Measurements from ENCODE around the gene SYT11.

SYT11 gene

DNA sequence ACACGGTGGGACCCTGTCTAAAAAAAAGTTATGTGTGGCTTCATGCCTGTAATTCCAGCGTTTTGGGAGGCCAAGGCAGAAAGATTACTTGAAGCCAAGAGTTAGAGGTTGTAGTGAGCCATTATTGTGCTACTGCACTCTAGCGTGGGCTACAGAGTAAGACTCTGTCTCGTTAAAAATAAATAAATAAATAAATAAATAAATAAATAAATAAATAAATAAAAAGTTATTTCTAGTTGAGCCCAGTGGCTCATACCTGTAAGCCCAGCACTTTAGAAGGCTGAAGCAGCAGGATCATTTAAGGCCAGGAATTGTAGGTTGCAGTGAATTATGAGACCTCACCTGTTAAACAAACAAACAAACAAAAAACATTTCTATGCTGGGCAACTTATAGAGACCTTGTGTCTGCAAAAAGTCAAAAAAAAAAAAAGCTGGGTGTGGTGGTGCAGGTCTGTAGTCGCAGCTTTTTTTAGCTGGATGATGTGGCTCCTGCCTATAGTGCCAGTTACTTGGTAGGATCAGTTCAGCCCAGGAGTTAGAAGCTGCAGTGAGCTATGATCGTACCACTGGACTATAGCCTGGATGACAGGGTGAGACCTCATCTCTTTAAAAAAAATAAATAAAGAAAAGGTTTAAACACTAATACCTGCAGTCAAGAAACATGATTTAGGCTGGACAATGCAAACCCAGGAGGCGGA is 27.9 kb upstream of the SYT11 start (continued):
- TF ChIP-seq, protein P1, sequence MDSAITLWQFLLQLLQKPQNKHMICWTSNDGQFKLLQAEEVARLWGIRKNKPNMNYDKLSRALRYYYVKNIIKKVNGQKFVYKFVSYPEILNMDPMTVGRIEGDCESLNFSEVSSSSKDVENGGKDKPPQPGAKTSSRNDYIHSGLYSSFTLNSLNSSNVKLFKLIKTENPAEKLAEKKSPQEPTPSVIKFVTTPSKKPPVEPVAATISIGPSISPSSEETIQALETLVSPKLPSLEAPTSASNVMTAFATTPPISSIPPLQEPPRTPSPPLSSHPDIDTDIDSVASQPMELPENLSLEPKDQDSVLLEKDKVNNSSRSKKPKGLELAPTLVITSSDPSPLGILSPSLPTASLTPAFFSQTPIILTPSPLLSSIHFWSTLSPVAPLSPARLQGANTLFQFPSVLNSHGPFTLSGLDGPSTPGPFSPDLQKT (IDR thresholded peaks at IDR 0.05; ENCODE audit: borderline replicate concordance, low read depth, low read length) = no peak
- TF ChIP-seq ZFP37 (tag by site-specific recombination; IDR thresholded peaks at IDR 0.05) (0 out of 2 replicates have a peak, but pooled peaks have one; percentile 44), ZNF510 (tag by site-specific recombination; IDR thresholded peaks at IDR 0.05; ENCODE audit: insufficient replicate concordance) (peak; percentile 54), ZXDB (tag by site-specific recombination; IDR thresholded peaks at IDR 0.05) (peak; percentile 63; the same call in 1 of the 2 replicates), ZNF792 (tag by site-specific recombination; IDR thresholded peaks at IDR 0.05) (no peak), ZNF239 (tag by site-specific recombination; IDR thresholded peaks at IDR 0.05) (no peak), ZNF654 (tag by site-specific recombination; IDR thresholded peaks at IDR 0.05; ENCODE audit: low read depth) (peak; percentile 35; the same call in 1 of the 2 replicates), ZBTB8A (tag by site-specific recombination; IDR thresholded peaks at IDR 0.05) (peak; percentile 69), GLI4 (tag by site-specific recombination; IDR thresholded peaks at IDR 0.05) (no peak), ZNF132 (tag by site-specific recombination; IDR thresholded peaks at IDR 0.05; ENCODE audit: borderline replicate concordance) (no peak), GFI1B (tag by site-specific recombination; IDR thresholded peaks at IDR 0.05) (0 out of 2 replicates have a peak, but pooled peaks have one; percentile 34), ZNF623 (tag by site-specific recombination; IDR thresholded peaks at IDR 0.05) (peak; percentile 71), ZNF174 (tag by site-specific recombination; IDR thresholded peaks at IDR 0.05) (no peak), ZNF221 (tag by site-specific recombination; IDR thresholded peaks at IDR 0.05; ENCODE audit: borderline replicate concordance) (no peak), ZNF514 (tag by site-specific recombination; IDR thresholded peaks at IDR 0.05) (0 out of 2 replicates have a peak, but pooled peaks have one; percentile 17), ZNF664 (tag by site-specific recombination; IDR thresholded peaks at IDR 0.05) (peak; percentile 74), ZNF202 (tag by site-specific recombination; IDR thresholded peaks at IDR 0.05; ENCODE audit: borderline replicate concordance) (peak; percentile 67; the same call in 1 of the 2 replicates), KLF9 (tag by site-specific recombination; IDR thresholded peaks at IDR 0.05; ENCODE audit: low read depth) (no peak), KLF1 (tag by site-specific recombination; IDR thresholded peaks at IDR 0.05) (no peak), ZNF354C (tag by site-specific recombination; IDR thresholded peaks at IDR 0.05; ENCODE audit: borderline replicate concordance, low read depth) (no peak), REPIN1 (tag by site-specific recombination; IDR thresholded peaks at IDR 0.05; ENCODE audit: low read depth) (no peak), ZFP3 (tag by site-specific recombination; IDR thresholded peaks at IDR 0.05; ENCODE audit: low read depth) (no peak)
- TF ChIP-seq, protein P2, sequence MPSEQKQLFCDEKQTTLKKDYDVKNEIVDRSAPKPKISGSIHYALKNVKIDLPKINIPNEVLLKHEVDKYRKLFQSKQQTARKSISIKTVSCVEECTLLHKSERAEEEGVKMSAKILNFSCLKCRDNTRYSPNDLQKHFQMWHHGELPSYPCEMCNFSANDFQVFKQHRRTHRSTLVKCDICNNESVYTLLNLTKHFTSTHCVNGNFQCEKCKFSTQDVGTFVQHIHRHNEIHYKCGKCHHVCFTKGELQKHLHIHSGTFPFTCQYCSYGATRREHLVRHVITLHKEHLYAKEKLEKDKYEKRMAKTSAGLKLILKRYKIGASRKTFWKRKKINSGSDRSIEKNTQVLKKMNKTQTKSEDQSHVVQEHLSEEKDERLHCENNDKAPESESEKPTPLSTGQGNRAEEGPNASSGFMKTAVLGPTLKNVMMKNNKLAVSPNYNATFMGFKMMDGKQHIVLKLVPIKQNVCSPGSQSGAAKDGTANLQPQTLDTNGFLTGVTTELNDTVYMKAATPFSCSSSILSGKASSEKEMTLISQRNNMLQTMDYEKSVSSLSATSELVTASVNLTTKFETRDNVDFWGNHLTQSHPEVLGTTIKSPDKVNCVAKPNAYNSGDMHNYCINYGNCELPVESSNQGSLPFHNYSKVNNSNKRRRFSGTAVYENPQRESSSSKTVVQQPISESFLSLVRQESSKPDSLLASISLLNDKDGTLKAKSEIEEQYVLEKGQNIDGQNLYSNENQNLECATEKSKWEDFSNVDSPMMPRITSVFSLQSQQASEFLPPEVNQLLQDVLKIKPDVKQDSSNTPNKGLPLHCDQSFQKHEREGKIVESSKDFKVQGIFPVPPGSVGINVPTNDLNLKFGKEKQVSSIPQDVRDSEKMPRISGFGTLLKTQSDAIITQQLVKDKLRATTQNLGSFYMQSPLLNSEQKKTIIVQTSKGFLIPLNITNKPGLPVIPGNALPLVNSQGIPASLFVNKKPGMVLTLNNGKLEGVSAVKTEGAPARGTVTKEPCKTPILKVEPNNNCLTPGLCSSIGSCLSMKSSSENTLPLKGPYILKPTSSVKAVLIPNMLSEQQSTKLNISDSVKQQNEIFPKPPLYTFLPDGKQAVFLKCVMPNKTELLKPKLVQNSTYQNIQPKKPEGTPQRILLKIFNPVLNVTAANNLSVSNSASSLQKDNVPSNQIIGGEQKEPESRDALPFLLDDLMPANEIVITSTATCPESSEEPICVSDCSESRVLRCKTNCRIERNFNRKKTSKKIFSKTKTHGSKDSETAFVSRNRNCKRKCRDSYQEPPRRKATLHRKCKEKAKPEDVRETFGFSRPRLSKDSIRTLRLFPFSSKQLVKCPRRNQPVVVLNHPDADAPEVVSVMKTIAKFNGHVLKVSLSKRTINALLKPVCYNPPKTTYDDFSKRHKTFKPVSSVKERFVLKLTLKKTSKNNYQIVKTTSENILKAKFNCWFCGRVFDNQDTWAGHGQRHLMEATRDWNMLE (tag by site-specific recombination; conservative IDR thresholded peaks at IDR 0.05; ENCODE audit: low read depth) = peak; percentile 91
- TF ChIP-seq, protein P3, sequence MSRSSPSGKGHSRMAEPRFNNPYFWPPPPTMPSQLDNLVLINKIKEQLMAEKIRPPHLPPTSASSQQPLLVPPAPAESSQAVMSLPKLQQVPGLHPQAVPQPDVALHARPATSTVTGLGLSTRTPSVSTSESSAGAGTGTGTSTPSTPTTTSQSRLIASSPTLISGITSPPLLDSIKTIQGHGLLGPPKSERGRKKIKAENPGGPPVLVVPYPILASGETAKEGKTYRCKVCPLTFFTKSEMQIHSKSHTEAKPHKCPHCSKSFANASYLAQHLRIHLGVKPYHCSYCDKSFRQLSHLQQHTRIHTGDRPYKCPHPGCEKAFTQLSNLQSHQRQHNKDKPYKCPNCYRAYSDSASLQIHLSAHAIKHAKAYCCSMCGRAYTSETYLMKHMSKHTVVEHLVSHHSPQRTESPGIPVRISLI (tag by site-specific recombination; IDR thresholded peaks at IDR 0.05) = no peak
- TF ChIP-seq, protein P4, sequence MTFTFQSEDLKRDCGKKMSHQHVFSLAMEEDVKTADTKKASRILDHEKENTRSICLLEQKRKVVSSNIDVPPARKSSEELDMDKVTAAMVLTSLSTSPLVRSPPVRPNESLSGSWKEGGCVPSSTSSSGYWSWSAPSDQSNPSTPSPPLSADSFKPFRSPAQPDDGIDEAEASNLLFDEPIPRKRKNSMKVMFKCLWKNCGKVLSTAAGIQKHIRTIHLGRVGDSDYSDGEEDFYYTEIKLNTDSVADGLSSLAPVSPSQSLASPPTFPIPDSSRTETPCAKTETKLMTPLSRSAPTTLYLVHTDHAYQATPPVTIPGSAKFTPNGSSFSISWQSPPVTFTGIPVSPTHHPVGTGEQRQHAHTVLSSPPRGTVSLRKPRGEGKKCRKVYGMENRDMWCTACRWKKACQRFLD (tag by site-specific recombination; IDR thresholded peaks at IDR 0.05) = no peak
- TF ChIP-seq, protein P5, sequence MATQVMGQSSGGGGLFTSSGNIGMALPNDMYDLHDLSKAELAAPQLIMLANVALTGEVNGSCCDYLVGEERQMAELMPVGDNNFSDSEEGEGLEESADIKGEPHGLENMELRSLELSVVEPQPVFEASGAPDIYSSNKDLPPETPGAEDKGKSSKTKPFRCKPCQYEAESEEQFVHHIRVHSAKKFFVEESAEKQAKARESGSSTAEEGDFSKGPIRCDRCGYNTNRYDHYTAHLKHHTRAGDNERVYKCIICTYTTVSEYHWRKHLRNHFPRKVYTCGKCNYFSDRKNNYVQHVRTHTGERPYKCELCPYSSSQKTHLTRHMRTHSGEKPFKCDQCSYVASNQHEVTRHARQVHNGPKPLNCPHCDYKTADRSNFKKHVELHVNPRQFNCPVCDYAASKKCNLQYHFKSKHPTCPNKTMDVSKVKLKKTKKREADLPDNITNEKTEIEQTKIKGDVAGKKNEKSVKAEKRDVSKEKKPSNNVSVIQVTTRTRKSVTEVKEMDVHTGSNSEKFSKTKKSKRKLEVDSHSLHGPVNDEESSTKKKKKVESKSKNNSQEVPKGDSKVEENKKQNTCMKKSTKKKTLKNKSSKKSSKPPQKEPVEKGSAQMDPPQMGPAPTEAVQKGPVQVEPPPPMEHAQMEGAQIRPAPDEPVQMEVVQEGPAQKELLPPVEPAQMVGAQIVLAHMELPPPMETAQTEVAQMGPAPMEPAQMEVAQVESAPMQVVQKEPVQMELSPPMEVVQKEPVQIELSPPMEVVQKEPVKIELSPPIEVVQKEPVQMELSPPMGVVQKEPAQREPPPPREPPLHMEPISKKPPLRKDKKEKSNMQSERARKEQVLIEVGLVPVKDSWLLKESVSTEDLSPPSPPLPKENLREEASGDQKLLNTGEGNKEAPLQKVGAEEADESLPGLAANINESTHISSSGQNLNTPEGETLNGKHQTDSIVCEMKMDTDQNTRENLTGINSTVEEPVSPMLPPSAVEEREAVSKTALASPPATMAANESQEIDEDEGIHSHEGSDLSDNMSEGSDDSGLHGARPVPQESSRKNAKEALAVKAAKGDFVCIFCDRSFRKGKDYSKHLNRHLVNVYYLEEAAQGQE (tag by site-specific recombination; IDR thresholded peaks at IDR 0.05) = peak; percentile 60; the same call in 1 of the 2 replicates

Data from HEK293 (cell line).